Measurements from ENCODE around the gene DNMT3B.

- TF ChIP-seq POLR2A (IDR thresholded peaks at IDR 0.05) (no peak), CTCF (IDR thresholded peaks at IDR 0.05) (no peak)
Measured at GRCh38 chr20:32751293-32751692, 10.9 kb upstream of the DNMT3B start.
